GM23338 (cell line): ENCODE results near the gene ASTN1.

Source experiments
- CTCF ChIP-seq, 2 experiments: fragments of 200-600 bp in 1 of 2; sonication (generic) in 1 of 2; conservative IDR thresholded peaks; 2 replicates each; pipeline versions ENCODE4 v1.5.1 to v1.6.1; 2016 to 2017; ENCODE audit warnings: antibody characterized with exemption in 2 of 2, low read depth in 2 of 2, mild to moderate bottlenecking in 2 of 2, moderate library complexity in 1 of 2
- ETS1 ChIP-seq: IDR thresholded peaks from 2 replicates; pipeline ENCODE4 v1.6.1; 2016; ENCODE audit warnings: antibody characterized with exemption
- EZH2 ChIP-seq: fragments of 200-600 bp; sonication (generic); IDR thresholded peaks from one replicate; pipeline ENCODE4 v1.8.0; 2017; ENCODE audit warnings: antibody characterized with exemption, mild to moderate bottlenecking, low read depth; ENCODE audit not compliant: unreplicated experiment
- EZH2phosphoT487 ChIP-seq: fragments of 200-600 bp; sonication (generic); IDR thresholded peaks from one replicate; pipeline ENCODE4 v1.8.1; 2018; ENCODE audit warnings: antibody characterized with exemption; ENCODE audit not compliant: unreplicated experiment
- POLR2AphosphoS5 ChIP-seq: IDR thresholded peaks from 2 replicates; pipeline ENCODE4 v1.6.1; 2016; ENCODE audit warnings: antibody characterized with exemption, low read depth
- ZNF331 ChIP-seq: fragments of 250-450 bp; sonication (Bioruptor Pico); IDR thresholded peaks from 2 replicates; pipeline ENCODE4 v1.5.0; 2020; ENCODE audit warnings: low read depth, mild to moderate bottlenecking, moderate library complexity
- ZNF462 ChIP-seq: fragments of 250-450 bp; sonication (Bioruptor Pico); IDR thresholded peaks from 2 replicates; pipeline ENCODE4 v1.5.0; 2020; ENCODE audit warnings: mild to moderate bottlenecking, moderate library complexity

GRCh38 chr1:177011508-177011907, 153.0 kb downstream of the ASTN1 start:
- TF ChIP-seq EZH2 (no peak), CTCF (conservative IDR thresholded peaks at IDR 0.05; ENCODE audit: low read depth in 2 of 2) (no peak), POLR2AphosphoS5 (no peak), ZNF462 (no peak), ZNF331 (CRISPR knock-in tag) (no peak), ETS1 (no peak), EZH2phosphoT487 (no peak)
